GM19239 (cell line): Measurements from ENCODE around the gene FSIP1.

Experiments
- DNase-seq: peaks from one replicate; pipeline ENCODE4 v3.0.0; 2011; ENCODE audit warnings: low spot score; ENCODE audit not compliant: insufficient read length
- FAIRE-seq: peaks from 2 replicates; lab custom pipeline; 2011; peaks lifted over from hg19 to GRCh38; lab: Jason Lieb, UNC

FSIP1 gene

GRCh38 chr15:39793923-39794322, 11.3 kb upstream of the FSIP1 start:
- no peak for DNase-seq
- FAIRE-seq: no peak

GRCh38 chr15:39792844-39793335, 10.2 kb upstream of the FSIP1 start:
- FAIRE-seq: no peak
- DNase-seq: no peak

- FAIRE-seq: no peak
- DNase-seq: no peak
Measured at GRCh38 chr15:39792025-39792843, 9.6 kb upstream of the FSIP1 start.

GRCh38 chr15:39789736-39790135, 7.1 kb upstream of the FSIP1 start:
- FAIRE-seq: no peak
- DNase-seq: no peak

GRCh38 chr15:39788800-39789565, 6.3 kb upstream of the FSIP1 start:
- DNase-seq (no peak), FAIRE-seq (no peak)

GRCh38 chr15:39788108-39788507, 5.5 kb upstream of the FSIP1 start:
- no peak for FAIRE-seq
- DNase-seq: no peak

GRCh38 chr15:39787479-39787878, 4.8 kb upstream of the FSIP1 start:
- FAIRE-seq: no peak
- no peak for DNase-seq

GRCh38 chr15:39786447-39787056, 3.9 kb upstream of the FSIP1 start:
- peak; percentile 85 for FAIRE-seq
- DNase-seq: no peak

GRCh38 chr15:39785841-39786240, 3.2 kb upstream of the FSIP1 start:
- DNase-seq: no peak
- FAIRE-seq: no peak

- DNase-seq: no peak
Measured at GRCh38 chr15:39785139-39785538, 2.5 kb upstream of the FSIP1 start.

GRCh38 chr15:39784638-39785037, 2.0 kb upstream of the FSIP1 start:
- FAIRE-seq (no peak), DNase-seq (no peak)

More at GRCh38 chr15:39785139-39785538, 2.5 kb upstream of the FSIP1 start:
- no peak for FAIRE-seq

GRCh38 chr15:39784125-39784524, 1.5 kb upstream of the FSIP1 start:
- FAIRE-seq: no peak
- no peak for DNase-seq

- FAIRE-seq: no peak
- DNase-seq: no peak
Measured at GRCh38 chr15:39783244-39783820, 691 bp upstream of the FSIP1 start.

- FAIRE-seq: no peak
- no peak for DNase-seq
Measured at GRCh38 chr15:39781967-39782302, 706 bp downstream of the FSIP1 start.

- DNase-seq (no peak), FAIRE-seq (no peak)
Measured at GRCh38 chr15:39781147-39781966, 1.3 kb downstream of the FSIP1 start.

GRCh38 chr15:39778021-39778420, 4.6 kb downstream of the FSIP1 start:
- no peak for DNase-seq
- FAIRE-seq: no peak

- DNase-seq (no peak), FAIRE-seq (no peak)
Measured at GRCh38 chr15:39777496-39777895, 5.1 kb downstream of the FSIP1 start.

GRCh38 chr15:39776068-39776467, 6.6 kb downstream of the FSIP1 start:
- no peak for DNase-seq
- FAIRE-seq: no peak

GRCh38 chr15:39774688-39775267, 7.9 kb downstream of the FSIP1 start:
- FAIRE-seq (no peak), DNase-seq (no peak)
